Thyroid gland (tissue), 4 donors: ENCODE results near the gene RNASEH2A. TPM values are rescaled to one million over a fixed set of nuclear protein-coding genes. Genes with fewer than 3 reads are reported as not detected.

Experiments
- DNase-seq, 2 donors: peaks; one replicate each; pipeline ENCODE4 v3.0.0-alpha.2; 2019
- H3K27ac ChIP-seq, 3 donors: fragments of 200-600 bp; sonication (generic); 1 replicate in 2 of 3; 2 replicates in 1 of 3; pipeline ENCODE4 v1.5.1; 2016 to 2019; ENCODE audit warnings: mild to moderate bottlenecking in 1 of 3, moderate library complexity in 1 of 3
- H3K27me3 ChIP-seq: fragments of 200-600 bp; sonication (generic); one replicate; pipeline ENCODE4 v1.5.1; 2019
- H3K36me3 ChIP-seq, 2 donors: fragments of 200-600 bp; sonication (generic); one replicate each; pipeline ENCODE4 v1.5.1; 2016 to 2019
- H3K4me1 ChIP-seq, 2 donors: fragments of 200-600 bp; sonication (generic); one replicate each; pipeline ENCODE4 v1.5.1; 2017 to 2019
- H3K4me3 ChIP-seq, 3 donors: fragments of 200-600 bp; sonication (generic); replicated peaks in 1 of 3; 1 replicate in 2 of 3; 2 replicates in 1 of 3; pipeline ENCODE4 v1.5.1; 2016; ENCODE audit warnings: mild to moderate bottlenecking in 1 of 3
- H3K9me3 ChIP-seq: fragments of 200-600 bp; sonication (generic); one replicate; pipeline ENCODE4 v1.5.1; 2017
- POLR2A ChIP-seq, 2 donors: fragments of 450-650 bp; IDR thresholded peaks; one replicate each; pipeline ENCODE4 v1.6.1; 2017; ENCODE audit warnings: antibody characterized with exemption in 2 of 2, mild to moderate bottlenecking in 2 of 2, moderate library complexity in 1 of 2
- WGBS, 2 donors: methylation state at CpG; one replicate each; pipeline ENCODE4 v1.1.5; 2017; 5-methylcytosine and 5-hydroxymethylcytosine counted together
- intact Hi-C: fragments of 100-400 bp; cut with DNase I; formaldehyde crosslinking; loops from one replicate; pipeline ENCODE4 v1.15.1; 2023
- total RNA-seq, 4 donors: library from RNA; depleted of rRNA; stranded (reverse); fragments of >200 nt; gene quantifications; one replicate each; pipeline ENCODE4 v1.2.3, GENCODE V29; 2016
- TF ChIP-seq, protein P1 (sequence below), 6 experiments: fragments of 200-600 bp in 3 of 6; fragments of 450-650 bp in 3 of 6; sonication (generic) in 3 of 6; IDR thresholded peaks; one replicate each; pipeline ENCODE4 v1.5.1; 2016 to 2019; ENCODE audit warnings: antibody characterized with exemption in 6 of 6, mild to moderate bottlenecking in 2 of 6, inconsistent platforms in 1 of 6, moderate library complexity in 1 of 6

The RNASEH2A gene
- 10 to 100 TPM in 1 of 4 donors, 1 to 10 TPM in 3; 1.5 to 11.8 (median 5.4) TPM for total RNA-seq

DNA sequence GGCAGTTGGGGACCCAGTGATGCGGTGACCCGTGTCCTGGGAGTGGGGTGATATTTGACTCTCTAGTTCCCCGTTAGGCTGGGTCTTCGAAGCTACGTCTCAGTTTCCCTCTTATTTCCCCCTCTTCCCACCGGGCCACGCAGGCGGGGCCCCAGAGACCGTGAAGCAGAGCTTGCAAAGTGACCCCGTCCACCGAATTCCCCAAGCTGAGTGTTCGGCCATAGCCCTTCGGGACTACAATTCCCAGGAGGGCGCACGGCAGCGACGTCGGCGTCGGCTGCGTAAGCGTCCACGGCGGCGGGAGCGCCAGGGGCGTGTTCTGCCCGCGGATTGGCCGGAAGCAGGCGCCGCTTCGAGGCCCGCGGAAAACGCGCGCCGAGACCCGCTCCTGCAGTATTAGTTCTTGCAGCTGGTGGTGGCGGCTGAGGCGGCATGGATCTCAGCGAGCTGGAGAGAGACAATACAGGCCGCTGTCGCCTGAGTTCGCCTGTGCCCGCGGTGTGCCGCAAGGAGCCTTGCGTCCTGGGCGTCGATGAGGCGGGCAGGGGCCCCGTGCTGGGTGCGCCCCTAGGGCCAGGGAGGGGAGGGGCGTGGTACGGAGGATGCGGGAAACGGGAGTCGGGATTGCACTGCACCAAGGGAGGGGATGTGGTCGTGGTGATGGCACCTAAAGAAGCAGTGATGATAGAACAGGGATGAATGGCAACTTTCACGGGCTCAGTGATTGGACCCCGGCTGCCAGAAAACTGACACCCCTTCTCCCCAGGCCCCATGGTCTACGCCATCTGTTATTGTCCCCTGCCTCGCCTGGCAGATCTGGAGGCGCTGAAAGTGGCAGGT lies at the start of gene RNASEH2A:
RNASEH2A (plus strand) TSS at position 343 of the 840 bp plus-strand sequence; CDS start at position 433, 90 bp downstream.
- TF ChIP-seq POLR2A (IDR thresholded peaks at IDR 0.05) = peak in 1 of 2 donors; percentile 35
- TF ChIP-seq, protein P1, sequence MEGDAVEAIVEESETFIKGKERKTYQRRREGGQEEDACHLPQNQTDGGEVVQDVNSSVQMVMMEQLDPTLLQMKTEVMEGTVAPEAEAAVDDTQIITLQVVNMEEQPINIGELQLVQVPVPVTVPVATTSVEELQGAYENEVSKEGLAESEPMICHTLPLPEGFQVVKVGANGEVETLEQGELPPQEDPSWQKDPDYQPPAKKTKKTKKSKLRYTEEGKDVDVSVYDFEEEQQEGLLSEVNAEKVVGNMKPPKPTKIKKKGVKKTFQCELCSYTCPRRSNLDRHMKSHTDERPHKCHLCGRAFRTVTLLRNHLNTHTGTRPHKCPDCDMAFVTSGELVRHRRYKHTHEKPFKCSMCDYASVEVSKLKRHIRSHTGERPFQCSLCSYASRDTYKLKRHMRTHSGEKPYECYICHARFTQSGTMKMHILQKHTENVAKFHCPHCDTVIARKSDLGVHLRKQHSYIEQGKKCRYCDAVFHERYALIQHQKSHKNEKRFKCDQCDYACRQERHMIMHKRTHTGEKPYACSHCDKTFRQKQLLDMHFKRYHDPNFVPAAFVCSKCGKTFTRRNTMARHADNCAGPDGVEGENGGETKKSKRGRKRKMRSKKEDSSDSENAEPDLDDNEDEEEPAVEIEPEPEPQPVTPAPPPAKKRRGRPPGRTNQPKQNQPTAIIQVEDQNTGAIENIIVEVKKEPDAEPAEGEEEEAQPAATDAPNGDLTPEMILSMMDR (IDR thresholded peaks at IDR 0.05) = no peak
- WGBS, 2 donors = 6% methylated on average over 28 to 37 of the region's 66 CpGs
- intact Hi-C loops = no loop called here
- peak within 1 kb of the TSS in 2 of 3 donors; percentile 25 to 63 for H3K4me3 ChIP-seq
- H3K27ac ChIP-seq = peak within 1 kb of the TSS; percentile 26 to 75 (median 70)
- H3K9me3 ChIP-seq = no peaks in the 10 kb centered on the region
- no peaks in the 10 kb centered on the region for H3K36me3 ChIP-seq
- peak; percentile 87 to 89 for DNase-seq
- peaks cover 14 to 17% of the 10 kb centered on the region in 2 donors for H3K4me1 ChIP-seq
- H3K27me3 ChIP-seq = no peaks in the 10 kb centered on the region

DNA sequence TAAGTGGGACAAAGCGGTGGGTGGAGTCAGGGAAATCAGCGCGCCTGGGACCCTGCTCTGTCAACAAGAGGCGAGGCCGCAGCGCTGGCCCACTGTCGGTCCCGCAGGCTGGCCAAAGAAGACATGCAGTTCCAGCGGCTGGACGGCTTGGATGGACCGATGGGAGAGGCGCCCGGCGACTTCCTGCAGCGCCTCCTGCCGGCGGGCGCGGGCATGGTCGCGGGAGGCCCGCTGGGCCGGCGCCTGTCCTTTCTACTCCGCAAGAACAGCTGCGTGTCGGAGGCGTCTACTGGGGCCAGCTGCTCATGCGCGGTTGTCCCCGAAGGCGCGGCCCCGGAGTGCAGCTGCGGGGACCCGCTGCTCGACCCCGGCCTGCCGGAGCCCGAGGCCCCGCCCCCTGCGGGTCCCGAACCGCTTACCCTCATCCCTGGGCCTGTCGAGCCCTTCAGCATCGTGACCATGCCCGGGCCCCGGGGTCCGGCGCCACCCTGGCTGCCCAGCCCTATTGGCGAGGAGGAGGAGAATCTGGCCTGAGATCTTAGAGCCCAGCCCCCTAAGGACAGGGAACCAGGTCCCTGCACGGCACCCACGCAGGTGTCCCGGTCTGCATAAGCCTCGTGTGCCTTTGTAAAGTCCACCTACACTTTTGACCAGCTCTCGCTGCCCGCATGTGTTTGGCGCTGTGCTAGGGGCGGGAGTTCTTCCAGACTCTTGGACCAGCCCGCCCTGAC lies 48.7 kb upstream of the RNASEH2A start:
- no peaks in the 10 kb centered on the region for H3K9me3 ChIP-seq
- WGBS, 2 donors = 11 to 14% methylated on average over 10 to 34 of the region's 60 CpGs
- intact Hi-C loops = no loop called here
- peak in 1 of 2 donors; percentile 8 for TF ChIP-seq POLR2A (IDR thresholded peaks at IDR 0.05)
- TF ChIP-seq, protein P1 (IDR thresholded peaks at IDR 0.05) = peak; percentile 55 to 96 (median 79)
- H3K36me3 ChIP-seq = peaks cover 1 to 6% of the 10 kb centered on the region in 2 donors
- peak overlapping the region in 1 of 3 donors; percentile 24 for H3K4me3 ChIP-seq
- H3K27me3 ChIP-seq = no peaks in the 10 kb centered on the region
- H3K27ac ChIP-seq = peak overlapping the region in 1 of 3 donors; percentile 41
- peaks cover 9% of the 10 kb centered on the region in 2 donors for H3K4me1 ChIP-seq
- peak; percentile 67 to 68 for DNase-seq

DNA sequence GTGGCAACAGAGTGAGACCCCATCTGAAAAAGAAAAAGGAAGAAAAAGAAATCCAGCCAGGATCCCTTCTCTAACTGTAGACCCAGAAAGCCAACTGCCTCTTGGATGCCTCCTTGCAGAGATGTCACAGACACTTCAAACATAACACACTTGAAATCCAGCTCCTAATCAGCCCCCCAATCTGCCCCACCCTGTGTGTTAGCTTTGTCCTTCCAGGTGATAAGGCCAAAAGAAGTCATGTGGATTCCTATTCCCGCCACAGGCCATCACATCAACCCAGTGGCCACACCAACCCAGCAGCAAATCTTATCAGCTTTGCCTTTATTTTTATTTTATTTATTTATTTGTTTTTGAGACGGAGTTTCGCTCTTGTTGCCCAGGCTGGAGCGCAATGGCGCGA lies 46.7 kb upstream of the RNASEH2A start:
- intact Hi-C loops = loop anchor here (5.0 kb wide), 1 partner anchor 38 kb away; no protein-coding TSS in a partner anchor
- WGBS, 2 donors = 91 to 94% methylated on average over 6 of the region's 6 CpGs

DNA sequence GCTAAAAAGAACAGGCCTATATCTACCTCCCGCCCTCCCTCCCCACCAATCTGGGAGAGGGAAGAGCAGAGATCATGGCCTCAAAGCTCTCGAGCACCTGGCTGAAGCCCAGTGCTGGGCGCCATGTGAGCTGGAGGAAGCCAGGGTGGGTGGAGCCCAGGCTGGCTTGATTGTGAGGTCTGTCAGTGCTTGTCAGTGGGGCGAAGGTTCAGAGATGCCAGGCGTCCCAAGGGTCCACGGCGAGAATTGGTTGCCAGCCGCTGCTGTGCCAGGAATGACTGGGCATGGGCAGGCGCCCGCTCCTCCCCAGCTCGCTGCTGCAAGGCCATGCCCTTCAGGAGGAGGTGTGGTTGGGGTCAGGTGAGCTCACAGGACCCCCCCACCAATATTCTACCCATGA lies 43.3 kb upstream of the RNASEH2A start:
- WGBS, 2 donors = 89 to 90% methylated on average over 2 to 11 of the region's 11 CpGs
- intact Hi-C loops = loop anchor here (5.0 kb wide), 1 partner anchor 34 kb away; no protein-coding TSS in a partner anchor
- Histone ChIP-seq H3K27me3 (no peaks in the 10 kb centered on the region), H3K4me1 (peaks cover 0 to under 1% of the 10 kb centered on the region in 2 donors), H3K27ac (no peak overlapping the region), H3K4me3 (no peak overlapping the region), H3K36me3 (peaks cover 19 to 31% of the 10 kb centered on the region in 2 donors), H3K9me3 (no peaks in the 10 kb centered on the region)
- TF ChIP-seq POLR2A (IDR thresholded peaks at IDR 0.05) = no peak
- TF ChIP-seq, protein P1 (IDR thresholded peaks at IDR 0.05) = no peak
- DNase-seq = no peak

More for the DNA sequence above, 46.7 kb upstream of the RNASEH2A start:
- Histone ChIP-seq H3K27ac (no peak overlapping the region), H3K27me3 (no peaks in the 10 kb centered on the region), H3K4me3 (no peak overlapping the region), H3K36me3 (peaks cover 14 to 18% of the 10 kb centered on the region in 2 donors), H3K4me1 (peaks cover 9% of the 10 kb centered on the region in 2 donors), H3K9me3 (no peaks in the 10 kb centered on the region)
- DNase-seq = no peak
- TF ChIP-seq, protein P1 (IDR thresholded peaks at IDR 0.05) = no peak
- no peak for TF ChIP-seq POLR2A (IDR thresholded peaks at IDR 0.05)
